Measurements from ENCODE around the gene CLDN6.

The CLDN6 gene

DNA sequence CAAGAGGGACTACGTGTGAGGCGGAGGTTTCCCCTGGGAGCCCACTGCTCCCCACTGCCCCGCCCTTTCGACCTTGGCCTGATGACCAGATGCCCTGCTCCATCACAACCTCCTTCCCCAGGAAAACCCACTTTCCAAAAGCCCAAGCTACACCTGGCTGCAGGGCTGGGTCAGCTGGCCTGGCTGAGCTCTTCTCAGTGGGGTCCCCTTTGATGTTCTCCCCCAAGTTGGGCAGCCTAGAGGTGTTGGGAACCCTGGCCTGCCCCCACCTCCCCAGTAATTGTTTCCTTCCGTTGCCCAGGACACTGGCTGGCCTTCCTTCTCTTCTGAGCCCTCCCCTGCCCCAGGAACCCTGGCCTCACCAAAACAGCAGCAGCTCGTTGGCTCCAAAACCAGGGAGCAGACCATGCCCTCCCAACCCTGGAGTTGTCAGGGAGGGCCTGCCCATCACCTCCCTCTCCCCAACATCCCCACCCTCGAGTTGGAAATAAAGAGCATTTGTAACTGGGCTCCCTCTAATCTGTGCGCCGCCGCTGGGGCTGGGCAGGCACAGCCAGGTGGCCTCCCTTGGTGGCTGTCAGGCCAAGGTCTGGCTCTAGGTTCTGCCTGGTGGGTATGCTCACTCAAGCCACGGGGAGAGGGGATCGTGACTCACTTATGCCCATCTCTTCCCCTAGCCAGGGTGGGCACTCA is 3.8 kb downstream of the CLDN6 start:
- DNase-seq (ENCODE audit: low read depth in 2 of 2), result no peak

DNA sequence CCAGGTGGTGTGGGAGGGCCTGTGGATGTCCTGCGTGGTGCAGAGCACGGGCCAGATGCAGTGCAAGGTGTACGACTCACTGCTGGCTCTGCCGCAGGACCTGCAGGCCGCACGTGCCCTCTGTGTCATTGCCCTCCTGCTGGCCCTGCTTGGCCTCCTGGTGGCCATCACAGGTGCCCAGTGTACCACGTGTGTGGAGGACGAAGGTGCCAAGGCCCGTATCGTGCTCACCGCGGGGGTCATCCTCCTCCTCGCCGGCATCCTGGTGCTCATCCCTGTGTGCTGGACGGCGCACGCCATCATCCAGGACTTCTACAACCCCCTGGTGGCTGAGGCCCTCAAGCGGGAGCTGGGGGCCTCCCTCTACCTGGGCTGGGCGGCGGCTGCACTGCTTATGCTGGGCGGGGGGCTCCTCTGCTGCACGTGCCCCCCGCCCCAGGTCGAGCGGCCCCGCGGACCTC is 4.5 kb downstream of the CLDN6 start:
- DNase-seq (ENCODE audit: low read depth in 2 of 2), result no peak

- no peak for DNase-seq (ENCODE audit: low read depth in 2 of 2)
Measured at GRCh38 chr16:3012828-3013420, 5.1 kb downstream of the CLDN6 start, which contains the start of gene CLDN9. Gene CLDN9, plus strand, starts transcription at chr16:3012923. Its CDS starts 440 bp downstream, at chr16:3013363.

- no peak for DNase-seq (ENCODE audit: low read depth in 2 of 2)
Measured at GRCh38 chr16:3012246-3012645, 5.7 kb downstream of the CLDN6 start.

GRCh38 chr16:3010510-3010909 is 7.5 kb downstream of the CLDN6 start:
- DNase-seq (ENCODE audit: low read depth in 2 of 2), result no peak

DNA sequence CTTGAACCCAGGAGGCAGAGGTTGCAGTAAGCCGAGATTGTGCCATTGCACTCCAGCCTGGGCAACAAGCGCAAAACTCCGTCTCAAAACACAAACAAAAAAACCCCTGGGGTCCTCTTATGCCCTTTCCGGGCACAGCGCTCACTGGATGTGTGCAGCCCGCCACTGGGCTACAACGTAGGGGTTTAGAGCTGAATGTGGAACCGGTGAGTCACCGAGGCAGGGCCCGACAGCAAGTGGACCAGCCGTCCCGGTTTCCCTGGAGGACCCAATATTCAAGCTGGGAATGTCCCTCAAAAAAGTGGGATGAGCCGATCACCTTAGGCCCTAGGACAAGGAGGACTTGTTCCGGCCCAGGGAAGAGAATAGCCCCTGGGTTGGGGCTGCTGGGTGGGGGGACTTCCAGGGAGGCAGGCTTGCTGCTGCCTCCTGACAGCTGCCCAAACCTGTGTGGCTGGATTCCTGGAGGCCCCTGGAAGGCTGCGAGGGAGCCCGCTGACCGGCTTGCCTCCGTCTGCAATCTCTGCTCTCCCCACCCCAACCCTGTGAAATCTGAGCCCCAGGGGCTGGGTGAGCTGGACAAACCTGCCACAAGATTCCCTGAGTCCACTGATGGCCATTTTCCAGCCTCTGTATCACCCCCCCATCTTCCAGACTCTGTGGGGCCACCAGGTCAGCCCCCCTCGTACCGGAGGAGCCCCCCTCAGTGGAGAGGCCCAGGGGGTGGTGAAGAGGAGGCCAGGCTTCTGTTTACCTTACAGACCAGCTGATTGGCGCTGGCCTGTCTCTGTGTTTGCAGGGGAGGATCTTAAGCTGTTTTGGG is 8.2 kb downstream of the CLDN6 start:
- DNase-seq (ENCODE audit: low read depth in 2 of 2), result no peak

DNA sequence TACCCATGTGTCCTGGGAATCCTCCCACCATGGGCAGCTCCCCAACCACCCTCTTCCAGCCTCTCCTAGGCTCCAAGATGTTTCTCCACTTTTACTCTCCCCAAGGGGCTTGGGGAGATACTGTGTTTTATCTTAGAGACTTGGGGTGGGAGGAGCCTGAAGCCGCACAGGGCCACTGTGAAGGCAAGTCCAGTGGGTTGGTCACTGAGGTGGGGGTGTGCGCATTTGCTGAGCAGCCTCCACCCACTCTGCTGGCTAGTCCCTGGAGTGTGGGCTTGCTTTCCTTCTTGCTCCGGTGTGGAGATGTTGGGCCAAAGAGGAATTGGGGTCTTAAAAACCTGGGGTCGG is 9.3 kb downstream of the CLDN6 start:
- DNase-seq (ENCODE audit: low read depth in 2 of 2), result no peak

DNA sequence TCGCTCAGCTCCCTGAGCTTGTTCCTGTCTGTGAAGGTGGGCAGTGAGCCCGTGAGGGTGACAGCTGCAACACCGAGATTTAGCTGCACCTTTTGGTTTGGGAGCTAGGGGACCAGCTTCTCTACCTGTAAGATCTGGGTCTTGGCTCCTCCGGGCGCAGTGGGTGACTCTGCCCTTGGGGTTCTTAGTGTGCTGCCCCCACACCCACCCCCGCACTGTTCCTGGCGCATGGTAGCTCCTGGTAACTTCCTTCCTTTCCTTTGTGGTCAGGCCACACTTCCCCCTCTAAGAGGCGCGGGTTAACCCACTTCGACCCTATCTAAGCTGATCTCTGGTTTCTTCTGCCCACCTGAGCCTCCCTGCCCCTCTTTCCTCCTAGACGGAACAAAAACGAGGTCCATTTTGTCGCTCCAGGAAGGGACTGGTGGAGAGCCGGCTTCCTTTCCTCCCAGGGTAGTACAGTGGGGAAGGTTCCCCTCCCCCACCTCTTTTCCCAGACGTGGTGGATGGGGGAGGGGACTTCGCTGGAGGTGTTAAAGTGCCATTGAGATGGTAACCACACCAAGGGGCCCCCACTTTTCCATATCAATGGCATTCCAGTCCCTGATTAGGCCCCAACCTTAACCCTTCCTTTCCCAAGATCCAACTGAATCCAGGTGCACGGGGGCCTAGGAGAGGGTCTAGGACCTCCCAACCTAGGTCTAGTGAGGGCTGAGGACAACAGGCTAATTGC is 9.9 kb downstream of the CLDN6 start:
- no peak for DNase-seq (ENCODE audit: low read depth in 2 of 2)

DNA sequence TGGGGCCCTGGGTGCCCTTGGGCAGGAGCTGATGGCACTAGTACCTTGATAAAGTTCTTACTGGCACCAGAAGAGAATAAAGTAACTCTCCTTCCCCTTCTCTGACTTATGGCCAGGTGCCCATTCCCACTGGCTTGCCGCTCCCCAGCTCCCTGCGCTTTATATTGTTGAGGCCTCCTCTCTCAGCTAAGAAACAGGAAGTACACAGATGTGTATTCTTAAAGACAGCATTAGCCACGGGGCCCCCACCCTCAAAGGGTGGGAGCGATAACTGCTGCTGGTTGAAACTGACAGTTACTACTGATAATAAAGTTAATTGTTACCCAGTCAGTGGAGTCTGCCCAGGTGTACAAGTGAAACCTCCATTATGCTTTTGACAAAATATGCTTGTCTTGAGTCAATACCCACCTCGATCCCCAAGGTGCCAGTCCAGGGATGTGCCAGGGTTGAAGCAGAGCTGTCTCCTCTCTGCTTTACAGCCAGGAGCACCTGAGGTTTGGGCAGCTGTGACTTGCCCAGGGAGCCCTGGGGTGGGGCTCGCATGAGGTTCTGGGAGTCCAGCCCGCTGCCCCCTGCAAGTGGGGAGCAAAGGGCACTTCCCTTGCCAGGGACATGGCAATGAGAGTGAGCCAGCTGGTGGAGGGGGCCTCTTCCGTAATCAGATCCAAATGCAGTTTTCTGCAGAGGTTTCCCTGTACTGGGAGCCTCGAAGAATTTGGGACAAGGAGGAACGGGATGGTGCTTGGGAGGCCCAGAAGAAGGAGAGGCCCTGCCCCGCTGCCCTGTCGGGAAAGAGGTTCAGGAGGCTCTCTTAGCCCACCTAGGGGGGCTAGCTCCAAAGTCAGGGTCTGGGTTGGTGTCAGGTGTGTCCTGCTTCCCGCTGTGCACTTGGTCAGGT is 10.7 kb downstream of the CLDN6 start:
- DNase-seq (ENCODE audit: low read depth in 2 of 2), result no peak

DNA sequence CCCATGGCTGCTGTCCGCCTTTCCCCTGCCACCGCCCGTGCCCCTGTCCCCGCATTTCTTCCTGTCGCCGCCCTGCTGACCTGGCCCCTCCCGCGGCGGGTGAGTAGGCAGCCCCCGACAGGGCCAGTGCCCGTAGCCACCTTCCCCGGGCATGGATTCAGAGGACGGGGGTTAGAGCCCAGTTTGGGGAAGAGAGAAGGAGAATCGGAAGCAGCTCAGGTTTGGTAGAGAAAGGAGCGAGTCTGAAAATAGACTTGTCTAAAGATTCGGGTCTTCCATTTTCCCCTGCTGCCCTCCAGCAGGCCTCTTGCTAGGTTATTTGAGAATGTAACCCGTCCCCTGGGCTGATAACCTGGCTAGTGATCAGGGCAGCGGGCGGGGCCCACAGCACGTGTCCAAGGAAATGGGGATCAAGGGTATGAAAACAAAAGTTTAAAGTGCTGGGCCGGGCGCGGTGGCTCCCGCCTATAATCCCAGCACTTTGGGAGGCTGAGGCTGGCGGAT is 13.2 kb downstream of the CLDN6 start:
- DNase-seq (ENCODE audit: low read depth in 2 of 2), result no peak

DNA sequence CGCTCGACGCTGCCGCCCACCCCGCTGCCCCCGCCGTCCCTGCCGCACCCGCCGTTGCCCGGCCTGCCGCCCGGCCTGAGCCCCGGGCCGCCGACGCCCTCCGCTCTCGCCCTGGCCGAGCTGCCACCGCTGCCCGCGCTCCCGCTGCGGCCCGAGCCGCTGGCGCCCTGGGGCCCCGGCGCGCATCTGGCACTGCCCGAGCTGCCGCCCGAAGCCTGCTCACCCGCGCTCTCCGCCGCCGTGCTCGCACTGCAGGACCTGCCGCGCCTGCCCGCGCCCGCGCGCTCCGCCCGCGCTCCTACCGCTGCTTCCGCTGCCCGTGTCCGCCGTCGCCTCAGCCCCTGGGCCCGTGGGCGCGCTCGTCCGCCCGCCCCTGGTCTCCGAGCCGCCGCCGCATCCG is 13.7 kb downstream of the CLDN6 start:
- DNase-seq (ENCODE audit: low read depth in 2 of 2), result no peak

DNA sequence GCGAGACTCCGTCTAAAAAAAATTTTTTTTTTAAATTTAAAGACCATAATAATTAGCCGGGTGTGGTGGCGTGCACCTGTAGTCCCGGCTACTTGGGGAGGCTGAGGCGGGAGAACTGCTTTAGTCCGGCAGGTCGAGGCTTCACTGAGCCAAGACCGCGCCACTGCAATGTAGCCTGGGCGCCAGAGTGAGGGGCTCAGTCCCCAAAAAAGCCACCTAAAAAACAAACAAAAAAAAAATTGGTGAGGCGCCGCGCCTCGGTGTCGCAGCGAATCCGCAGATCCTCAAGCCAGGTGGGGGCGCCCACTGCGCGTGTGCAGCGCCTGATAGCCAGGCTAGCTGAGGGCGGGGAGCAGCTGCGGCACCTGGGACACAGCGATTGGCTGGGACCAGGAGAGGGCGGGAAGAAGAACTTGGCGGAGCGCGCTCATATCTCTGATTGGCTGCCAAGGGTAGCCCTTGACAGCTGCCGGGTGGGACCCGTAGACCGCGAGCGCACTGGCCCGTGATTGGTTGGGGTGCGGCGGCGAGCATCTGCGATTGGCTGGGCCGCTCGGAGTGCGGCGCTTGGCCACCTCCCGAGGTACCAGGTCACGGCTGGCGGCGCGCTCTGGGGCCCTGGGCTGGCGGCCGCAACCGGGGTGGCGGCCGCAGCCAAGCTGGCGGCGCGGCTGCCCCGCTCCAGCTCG is 14.3 kb downstream of the CLDN6 start:
- peak; percentile 88 to 95 for DNase-seq (ENCODE audit: low read depth in 2 of 2)

DNA sequence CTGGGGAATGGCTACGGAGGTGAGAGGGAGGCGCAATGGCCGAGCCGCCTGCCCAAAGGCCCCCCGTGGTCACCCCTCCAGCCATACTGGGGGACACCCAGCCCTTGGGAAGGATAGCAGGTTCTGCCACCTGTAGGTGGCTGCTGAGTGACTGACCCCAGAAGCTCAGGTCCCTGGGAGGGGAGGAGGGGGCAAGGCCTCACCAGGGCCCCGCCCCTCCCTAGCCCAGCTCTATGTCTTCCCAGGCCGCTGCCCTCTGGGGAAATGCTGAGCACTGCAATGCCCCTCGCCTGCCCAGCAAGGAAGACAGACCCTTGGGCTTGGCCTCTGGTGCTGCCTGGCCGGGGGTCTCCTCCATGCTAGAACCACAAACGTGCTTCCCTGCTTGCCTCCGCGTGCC is 16.7 kb downstream of the CLDN6 start:
- DNase-seq (ENCODE audit: low read depth in 2 of 2), result no peak

- DNase-seq (ENCODE audit: low read depth in 2 of 2), result no peak
Measured at GRCh38 chr16:3000540-3000939, 17.4 kb downstream of the CLDN6 start.

- no peak for DNase-seq (ENCODE audit: low read depth in 2 of 2)
Measured at GRCh38 chr16:2999929-3000328, 18.1 kb downstream of the CLDN6 start.

DNA sequence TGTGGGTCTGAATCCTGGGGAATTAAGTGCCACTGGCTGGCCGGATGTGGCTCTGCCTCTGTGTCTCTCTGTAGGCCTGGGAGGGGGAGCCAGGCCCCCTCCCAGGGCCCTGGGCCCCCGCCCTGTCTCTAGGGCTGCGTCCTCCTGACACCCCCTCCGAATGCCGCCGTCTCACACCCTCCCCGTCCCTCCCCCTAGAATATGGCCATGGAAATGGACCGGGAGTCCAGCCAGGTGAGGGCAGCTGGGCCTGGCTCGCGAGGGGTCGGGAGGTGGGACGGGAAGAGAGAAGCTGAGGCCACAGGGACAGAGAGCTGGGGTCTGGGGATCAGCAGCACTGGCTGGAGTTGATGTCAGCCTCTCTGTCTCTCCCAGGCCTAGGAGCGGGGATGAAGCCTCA is 21.7 kb downstream of the CLDN6 start:
- DNase-seq (ENCODE audit: low read depth in 2 of 2), result no peak

DNA sequence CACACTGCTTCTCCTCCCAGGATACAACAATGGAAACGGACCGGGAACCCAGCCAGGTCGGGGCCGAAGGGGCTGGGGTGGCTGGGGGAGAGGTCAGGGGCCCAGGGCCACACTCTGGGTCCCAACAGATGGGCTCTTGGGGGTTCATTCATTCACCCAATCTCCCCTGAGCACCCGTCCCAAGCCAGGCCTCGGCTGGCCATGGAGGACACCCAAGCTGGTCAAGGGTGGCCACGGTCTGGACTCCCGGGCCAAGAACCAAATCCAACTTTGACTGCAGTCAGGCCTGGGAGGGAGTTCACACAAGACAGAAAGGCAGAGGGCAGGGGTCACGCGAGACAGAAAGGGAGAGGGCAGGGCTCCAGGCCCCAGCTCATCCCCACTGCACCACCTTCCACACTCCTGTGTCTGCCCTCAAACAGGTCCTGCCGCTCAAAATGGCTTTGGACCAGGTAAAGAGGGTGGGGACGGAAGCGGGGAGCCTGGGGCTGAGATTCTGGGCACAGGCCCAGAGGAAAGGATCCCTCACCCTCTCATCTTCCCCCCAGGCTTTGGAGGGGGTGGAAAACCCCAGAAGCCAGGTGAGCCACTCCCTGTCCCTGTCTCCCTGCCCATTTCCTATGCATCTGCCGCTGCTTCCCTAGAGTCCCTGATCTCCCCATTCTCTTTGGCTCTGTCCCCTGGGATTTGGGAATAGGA is 25.5 kb downstream of the CLDN6 start:
- DNase-seq (ENCODE audit: low read depth in 2 of 2), result no peak

- no peak for DNase-seq (ENCODE audit: low read depth in 2 of 2)
Measured at GRCh38 chr16:2991566-2992261, 26.3 kb downstream of the CLDN6 start.

DNA sequence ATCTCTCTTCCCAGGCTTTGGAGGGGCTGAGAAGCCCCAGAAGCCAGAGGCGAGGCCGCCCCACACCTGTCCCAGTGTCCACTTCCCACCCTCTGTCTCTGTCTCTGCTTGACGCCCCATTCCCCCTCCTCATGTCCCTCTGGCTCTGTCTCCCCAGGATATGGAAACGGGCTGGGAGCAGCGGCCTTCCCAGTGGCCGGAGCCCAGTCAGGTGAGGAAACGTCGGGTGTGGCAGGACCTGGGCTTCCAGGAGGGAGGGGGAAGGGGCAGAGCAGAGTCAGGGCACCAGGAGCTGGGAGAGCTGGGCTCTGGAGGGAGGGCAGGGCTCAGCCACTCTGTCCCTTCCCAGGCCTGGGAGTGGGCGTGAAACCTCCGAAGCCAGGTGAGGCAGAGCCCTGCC is 27.1 kb downstream of the CLDN6 start:
- no peak for DNase-seq (ENCODE audit: low read depth in 2 of 2)
